Measurements from ENCODE around the gene LDHA. TPM values are rescaled to one million over a fixed set of nuclear protein-coding genes. Genes with fewer than 3 reads are reported as not detected.

LDHA gene
- total RNA-seq (2014; rRNA removed; shearing (Covaris generic)): 1,258 and 1,608 TPM in 2 replicates

GRCh38 chr11:18394275-18394927, at the start of gene LDHA:
TSS of gene LDHA (plus strand) at chr11:18394563. CDS start at chr11:18396843, 2,280 bp downstream.
- DNase-seq (ENCODE audit: low spot score): peak; percentile 98

GRCh38 chr11:18347471-18348125, 46.8 kb upstream of the LDHA start:
- no peak for DNase-seq (ENCODE audit: low spot score)

GRCh38 chr11:18352581-18352980, 41.8 kb upstream of the LDHA start:
- no peak for DNase-seq (ENCODE audit: low spot score)

- DNase-seq (ENCODE audit: low spot score): no peak
These were observed 35.7 kb upstream of the LDHA start for GRCh38 chr11:18358646-18359045.

GRCh38 chr11:18361154-18361553, 33.2 kb upstream of the LDHA start:
- DNase-seq (ENCODE audit: low spot score): no peak

GRCh38 chr11:18364495-18365073, 29.8 kb upstream of the LDHA start:
- DNase-seq (ENCODE audit: low spot score): no peak

- no peak for DNase-seq (ENCODE audit: low spot score)
These were observed 28.6 kb upstream of the LDHA start for GRCh38 chr11:18365741-18366140.

GRCh38 chr11:18366286-18366685, 28.1 kb upstream of the LDHA start:
- DNase-seq (ENCODE audit: low spot score): no peak

GRCh38 chr11:18367431-18367830, 26.9 kb upstream of the LDHA start:
- no peak for DNase-seq (ENCODE audit: low spot score)

GRCh38 chr11:18368221-18368620, 26.1 kb upstream of the LDHA start:
- no peak for DNase-seq (ENCODE audit: low spot score)

- DNase-seq (ENCODE audit: low spot score): no peak
These were observed 25.0 kb upstream of the LDHA start for GRCh38 chr11:18369398-18369797.

- DNase-seq (ENCODE audit: low spot score): no peak
These were observed 23.1 kb upstream of the LDHA start for GRCh38 chr11:18371279-18371678.

GRCh38 chr11:18372201-18372600, 22.2 kb upstream of the LDHA start:
- DNase-seq (ENCODE audit: low spot score): no peak

- DNase-seq (ENCODE audit: low spot score): no peak
These were observed 19.4 kb upstream of the LDHA start for GRCh38 chr11:18374956-18375355.

- no peak for DNase-seq (ENCODE audit: low spot score)
These were observed 18.4 kb upstream of the LDHA start for GRCh38 chr11:18375941-18376340.

GRCh38 chr11:18379201-18379600, 15.2 kb upstream of the LDHA start:
- no peak for DNase-seq (ENCODE audit: low spot score)

- peak; percentile 94 for DNase-seq (ENCODE audit: low spot score)
These were observed 10.8 kb upstream of the LDHA start for GRCh38 chr11:18383388-18384156.

GRCh38 chr11:18384157-18384641, 10.2 kb upstream of the LDHA start:
- DNase-seq (ENCODE audit: low spot score): peak; percentile 94

- DNase-seq (ENCODE audit: low spot score): no peak
These were observed 4.3 kb upstream of the LDHA start for GRCh38 chr11:18390088-18390487.

- DNase-seq (ENCODE audit: low spot score): no peak
These were observed 1.7 kb upstream of the LDHA start for GRCh38 chr11:18392434-18393321.

- no peak for DNase-seq (ENCODE audit: low spot score)
These were observed 635 bp upstream of the LDHA start for GRCh38 chr11:18393581-18394274.

All from H4 (cell line).